Stimulated activated naive CD4-positive, alpha-beta T cell treated with Interleukin-2 at 50 U/mL for 16 hours (primary cell): ENCODE measurements around the gene PPP1R13B.
"Not testable (repeated sequence)": the region's sequence is repeated elsewhere in the genome, so short reads cannot be mapped to it uniquely, and the experiment has no call there.

ENCODE experiments used
- DNase-seq: peaks from one replicate; lab custom pipeline; 2025; lab: John Stamatoyannopoulos, UW

The PPP1R13B gene

GRCh38 chr14:103698380-103699260 is 148.8 kb downstream of the PPP1R13B start:
- DNase-seq = no peak

GRCh38 chr14:103697603-103698379 is 149.6 kb downstream of the PPP1R13B start:
- no peak for DNase-seq

- DNase-seq = no peak
These were observed 150.2 kb downstream of the PPP1R13B start for GRCh38 chr14:103697206-103697602.

- no peak for DNase-seq
These were observed 150.8 kb downstream of the PPP1R13B start for GRCh38 chr14:103696466-103697071.

- DNase-seq = no peak
These were observed 151.3 kb downstream of the PPP1R13B start for GRCh38 chr14:103696070-103696402.

GRCh38 chr14:103695296-103696069 is 151.9 kb downstream of the PPP1R13B start:
- no peak for DNase-seq

GRCh38 chr14:103694572-103695026 is 152.8 kb downstream of the PPP1R13B start:
- DNase-seq = no peak

- DNase-seq = no peak
These were observed 153.9 kb downstream of the PPP1R13B start for GRCh38 chr14:103693515-103693914.

- DNase-seq = no peak
These were observed 154.5 kb downstream of the PPP1R13B start for GRCh38 chr14:103692871-103693270.

- no peak for DNase-seq
These were observed 155.2 kb downstream of the PPP1R13B start for GRCh38 chr14:103692159-103692558.

- DNase-seq = not testable (repeated sequence)
These were observed 155.7 kb downstream of the PPP1R13B start for GRCh38 chr14:103691655-103692054.

- DNase-seq = no peak
These were observed 157.0 kb downstream of the PPP1R13B start for GRCh38 chr14:103690332-103690731.

GRCh38 chr14:103688906-103689902 is 158.2 kb downstream of the PPP1R13B start:
- DNase-seq = no peak

GRCh38 chr14:103688441-103688840 is 158.9 kb downstream of the PPP1R13B start:
- no peak for DNase-seq

- DNase-seq = no peak
These were observed 159.7 kb downstream of the PPP1R13B start for GRCh38 chr14:103687712-103688111.

- no peak for DNase-seq
These were observed 160.4 kb downstream of the PPP1R13B start for GRCh38 chr14:103686831-103687485.

GRCh38 chr14:103685276-103686211 is 161.8 kb downstream of the PPP1R13B start:
- no peak for DNase-seq

- no peak for DNase-seq
These were observed 162.5 kb downstream of the PPP1R13B start for GRCh38 chr14:103684871-103685270.

- no peak for DNase-seq
These were observed 162.9 kb downstream of the PPP1R13B start for GRCh38 chr14:103684471-103684870.
